A549 (cell line): Measurements from ENCODE around the gene CTCF. TPM values are rescaled to one million over a fixed set of nuclear protein-coding genes. Genes with fewer than 3 reads are reported as not detected.

Source experiments
- ATAC-seq, 2 experiments: fragments of 200-7000 bp in 1 of 2; fragments of >200 bp in 1 of 2; cut with Nextera tagmentation in 1 of 2; cut with Tn5 transposase in 1 of 2; 3 replicates each; pipeline versions ENCODE4 v1.8.0 to v1.9.1; 2018 to 2020; ENCODE audit warnings: mild to moderate bottlenecking in 1 of 2, moderate library complexity in 1 of 2
- CTCF ChIA-PET: fragments of 300-600 bp; sonication (Branson Sonifier 250); formaldehyde crosslinking; extraction: SDS; loops from one replicate; lab custom pipeline; 2021; ENCODE audit warnings: antibody characterized with exemption, inconsistent platforms; lab: Yijun Ruan, JAX
- POLR2A ChIA-PET: fragments of 350-600 bp; formaldehyde crosslinking; extraction: SDS; loops from one replicate; lab custom pipeline; 2021; ENCODE audit warnings: antibody characterized with exemption, inconsistent platforms; lab: Yijun Ruan, JAX
- DNase-seq, 2 experiments: peaks; one replicate each; pipeline versions ENCODE4 v3.0.0 to v3.0.0-alpha.2; 2011 to 2016; ENCODE audit warnings: low read depth in 1 of 2, low spot score in 1 of 2
- FAIRE-seq: peaks from 2 replicates; lab custom pipeline; 2011; peaks lifted over from hg19 to GRCh38; lab: Jason Lieb, UNC
- H3K27ac ChIP-seq, 2 experiments: fragments of >200 bp; sonication (Bioruptor Twin); formaldehyde crosslinking; 3 replicates each; pipeline ENCODE4 v1.5.1; 2016 to 2017
- H3K4me1 ChIP-seq: fragments of >200 bp; sonication (Bioruptor Twin); formaldehyde crosslinking; 3 replicates; pipeline ENCODE4 v1.6.1; 2016
- H3K4me2 ChIP-seq: fragments of >200 bp; sonication (Bioruptor Twin); formaldehyde crosslinking; 3 replicates; pipeline ENCODE4 v1.6.1; 2016
- H3K4me3 ChIP-seq: fragments of >200 bp; sonication (Bioruptor Twin); formaldehyde crosslinking; 3 replicates; pipeline ENCODE4 v1.5.1; 2016
- H3K9me3 ChIP-seq: fragments of >200 bp; sonication (Bioruptor Twin); formaldehyde crosslinking; 3 replicates; pipeline ENCODE4 v1.6.1; 2016
- CBX2 ChIP-seq: fragments of 200-600 bp; sonication (generic); IDR thresholded peaks from 2 replicates; pipeline ENCODE4 v1.6.1; 2016; ENCODE audit warnings: low read depth, mild to moderate bottlenecking, borderline replicate concordance
- CEBPB ChIP-seq, 2 experiments: fragments of >200 bp in 1 of 2; sonication (Bioruptor Twin) in 1 of 2; formaldehyde crosslinking in 1 of 2; IDR thresholded peaks; 2 replicates each; pipeline ENCODE4 v1.6.1; 2012 to 2016
- CHD2 ChIP-seq: fragments of 150-350 bp; IDR thresholded peaks from 2 replicates; pipeline ENCODE4 v1.6.1; 2014; ENCODE audit warnings: low read length; ENCODE audit not compliant: partially characterized antibody
- CHD4 ChIP-seq: fragments of 200-600 bp; sonication (generic); IDR thresholded peaks from 2 replicates; pipeline ENCODE4 v1.6.1; 2016; ENCODE audit warnings: antibody characterized with exemption, mild to moderate bottlenecking, borderline replicate concordance
- EP300 ChIP-seq, 2 experiments: fragments of >200 bp; sonication (Bioruptor Twin); formaldehyde crosslinking; IDR thresholded peaks; 2 replicates in 1 of 2; 3 replicates in 1 of 2; pipeline ENCODE4 v1.6.1; 2016 to 2017
- HOXA7 ChIP-seq: fragments of 250-450 bp; sonication (Bioruptor Pico); IDR thresholded peaks from 2 replicates; pipeline ENCODE4 v1.5.0; 2020; ENCODE audit warnings: mild to moderate bottlenecking, moderate library complexity
- JUNB ChIP-seq: fragments of >200 bp; sonication (Bioruptor Twin); formaldehyde crosslinking; IDR thresholded peaks from 2 replicates; pipeline ENCODE4 v1.6.1; 2016
- KDM5A ChIP-seq: fragments of 200-600 bp; sonication (generic); IDR thresholded peaks from 2 replicates; pipeline ENCODE4 v1.6.1; 2016; ENCODE audit warnings: antibody characterized with exemption, mild to moderate bottlenecking
- NFE2L2 ChIP-seq: fragments of 150-350 bp; conservative IDR thresholded peaks from 2 replicates; pipeline ENCODE4 v1.6.1; 2014; ENCODE audit warnings: low read length
- RCOR1 ChIP-seq: fragments of 150-350 bp; IDR thresholded peaks from 2 replicates; pipeline ENCODE4 v1.6.1; 2014; ENCODE audit warnings: antibody characterized with exemption, low read length, low read depth
- TP53 ChIP-seq: fragments of 250-450 bp; sonication (Bioruptor Pico); IDR thresholded peaks from 2 replicates; pipeline ENCODE4 v1.5.0; 2021; ENCODE audit warnings: mild to moderate bottlenecking, moderate library complexity
- ZC3H11A ChIP-seq: fragments of 450-650 bp; IDR thresholded peaks from 2 replicates; pipeline ENCODE4 v1.6.1; 2014; ENCODE audit warnings: antibody characterized with exemption, mild to moderate bottlenecking
- ZNF302 ChIP-seq: fragments of 250-450 bp; sonication (Bioruptor Pico); IDR thresholded peaks from 2 replicates; pipeline ENCODE4 v1.9.0; 2021; ENCODE audit warnings: inconsistent platforms, mild to moderate bottlenecking, moderate library complexity
- whole genome bisulfite sequencing: methylation state at CpG from one replicate; pipeline ENCODE4 v1.1.6; 2017; ENCODE audit errors: missing lambda C conversion rate; 5-methylcytosine and 5-hydroxymethylcytosine counted together
- polyA plus RNA-seq, 4 experiments: library from polyadenylated mRNA; depleted of rRNA in 3 of 4; stranded (reverse); fragments of >200 nt; fragmentation: RNase III in 1 of 4; extraction: RNeasy Plus Mini Kit Qiagen cat#74134 plus additional on column Dnase treatment in 1 of 4; gene quantifications; 2 replicates in 3 of 4; 3 replicates in 1 of 4; pipeline ENCODE4 v1.2.3, GENCODE V29; 2011 to 2017
- TF ChIP-seq, protein P1 (sequence below): IDR thresholded peaks from 2 replicates; pipeline ENCODE4 v1.6.1; 2012
- TF ChIP-seq, protein P2 (sequence below): IDR thresholded peaks from 2 replicates; pipeline ENCODE4 v1.6.1; 2012
- TF ChIP-seq, protein P3 (sequence below): fragments of 200-600 bp; sonication (generic); IDR thresholded peaks from 2 replicates; pipeline ENCODE4 v1.6.1; 2016; ENCODE audit warnings: antibody characterized with exemption, mild to moderate bottlenecking, moderate library complexity

Gene CTCF
- polyA plus RNA-seq, 2 of the 4 experiments (the other 2 are of a cell fraction) = 42.5 to 58.4 TPM

DNA sequence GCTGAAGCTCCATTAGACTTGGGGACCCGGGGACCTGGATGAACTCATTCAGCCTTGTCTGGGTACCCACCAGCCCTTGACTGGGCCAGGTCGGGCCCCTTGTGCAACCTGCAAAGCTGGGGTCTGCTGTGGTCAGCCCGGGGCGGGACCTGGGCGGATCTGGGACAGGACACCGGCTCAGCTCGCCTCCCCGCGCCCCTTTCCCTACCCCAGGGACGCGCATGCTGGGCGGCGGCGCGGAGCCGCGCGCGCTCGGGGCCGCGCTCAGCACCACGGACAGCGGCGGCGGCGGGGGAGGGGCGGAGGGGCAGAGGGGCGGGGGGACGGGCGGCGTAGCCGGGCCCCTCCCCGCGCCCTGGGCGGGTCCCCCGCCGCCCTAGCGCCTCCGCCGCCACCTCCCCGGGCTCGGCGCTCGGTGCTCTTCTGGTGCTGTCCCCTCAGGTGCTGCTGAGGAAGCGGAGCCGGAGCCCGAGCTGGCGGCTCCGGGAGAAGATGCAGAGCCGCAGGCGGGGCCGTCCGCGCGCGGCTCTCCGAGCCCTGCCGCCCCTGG lies 90.3 kb downstream of the CTCF start:
- ChIA-PET POLR2A (no interaction called here), CTCF (interaction anchor here (0.6 to 17.9 kb wide), 9 partner anchors 8 to 386 kb away, joined by 3 to 205 read pairs (median 5); partner anchors contain the start of gene CARMIL2)
- FAIRE-seq = no peak
- peak in 1 of 2 experiments; percentile 48 for DNase-seq
- Histone ChIP-seq H3K4me3 (peak overlapping the region; percentile 58), H3K4me1 (peaks cover 9% of the 10 kb centered on the region; the same call in 2 of the 3 replicates), H3K4me2 (peak overlapping the region; percentile 99), H3K9me3 (no peaks in the 10 kb centered on the region), H3K27ac (peak overlapping the region in 1 of 2 experiments; percentile 46; a peak in 4 of 6 replicates)
- TF ChIP-seq NFE2L2 = no peak
- TF ChIP-seq, protein P1, sequence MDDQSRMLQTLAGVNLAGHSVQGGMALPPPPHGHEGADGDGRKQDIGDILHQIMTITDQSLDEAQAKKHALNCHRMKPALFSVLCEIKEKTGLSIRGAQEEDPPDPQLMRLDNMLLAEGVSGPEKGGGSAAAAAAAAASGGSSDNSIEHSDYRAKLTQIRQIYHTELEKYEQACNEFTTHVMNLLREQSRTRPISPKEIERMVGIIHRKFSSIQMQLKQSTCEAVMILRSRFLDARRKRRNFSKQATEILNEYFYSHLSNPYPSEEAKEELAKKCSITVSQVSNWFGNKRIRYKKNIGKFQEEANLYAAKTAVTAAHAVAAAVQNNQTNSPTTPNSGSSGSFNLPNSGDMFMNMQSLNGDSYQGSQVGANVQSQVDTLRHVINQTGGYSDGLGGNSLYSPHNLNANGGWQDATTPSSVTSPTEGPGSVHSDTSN = no peak
- no peak for TF ChIP-seq HOXA7
- TF ChIP-seq, protein P2, sequence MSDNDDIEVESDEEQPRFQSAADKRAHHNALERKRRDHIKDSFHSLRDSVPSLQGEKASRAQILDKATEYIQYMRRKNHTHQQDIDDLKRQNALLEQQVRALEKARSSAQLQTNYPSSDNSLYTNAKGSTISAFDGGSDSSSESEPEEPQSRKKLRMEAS = no peak
- TF ChIP-seq JUNB = no peak
- TF ChIP-seq, protein P3, sequence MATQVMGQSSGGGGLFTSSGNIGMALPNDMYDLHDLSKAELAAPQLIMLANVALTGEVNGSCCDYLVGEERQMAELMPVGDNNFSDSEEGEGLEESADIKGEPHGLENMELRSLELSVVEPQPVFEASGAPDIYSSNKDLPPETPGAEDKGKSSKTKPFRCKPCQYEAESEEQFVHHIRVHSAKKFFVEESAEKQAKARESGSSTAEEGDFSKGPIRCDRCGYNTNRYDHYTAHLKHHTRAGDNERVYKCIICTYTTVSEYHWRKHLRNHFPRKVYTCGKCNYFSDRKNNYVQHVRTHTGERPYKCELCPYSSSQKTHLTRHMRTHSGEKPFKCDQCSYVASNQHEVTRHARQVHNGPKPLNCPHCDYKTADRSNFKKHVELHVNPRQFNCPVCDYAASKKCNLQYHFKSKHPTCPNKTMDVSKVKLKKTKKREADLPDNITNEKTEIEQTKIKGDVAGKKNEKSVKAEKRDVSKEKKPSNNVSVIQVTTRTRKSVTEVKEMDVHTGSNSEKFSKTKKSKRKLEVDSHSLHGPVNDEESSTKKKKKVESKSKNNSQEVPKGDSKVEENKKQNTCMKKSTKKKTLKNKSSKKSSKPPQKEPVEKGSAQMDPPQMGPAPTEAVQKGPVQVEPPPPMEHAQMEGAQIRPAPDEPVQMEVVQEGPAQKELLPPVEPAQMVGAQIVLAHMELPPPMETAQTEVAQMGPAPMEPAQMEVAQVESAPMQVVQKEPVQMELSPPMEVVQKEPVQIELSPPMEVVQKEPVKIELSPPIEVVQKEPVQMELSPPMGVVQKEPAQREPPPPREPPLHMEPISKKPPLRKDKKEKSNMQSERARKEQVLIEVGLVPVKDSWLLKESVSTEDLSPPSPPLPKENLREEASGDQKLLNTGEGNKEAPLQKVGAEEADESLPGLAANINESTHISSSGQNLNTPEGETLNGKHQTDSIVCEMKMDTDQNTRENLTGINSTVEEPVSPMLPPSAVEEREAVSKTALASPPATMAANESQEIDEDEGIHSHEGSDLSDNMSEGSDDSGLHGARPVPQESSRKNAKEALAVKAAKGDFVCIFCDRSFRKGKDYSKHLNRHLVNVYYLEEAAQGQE = peak; percentile 83
- no peak for TF ChIP-seq CHD2
- 22% methylated on average over 10 of the region's 59 CpGs for WGBS
- peak; percentile 3 to 7; a peak in 3 of 6 replicates for ATAC-seq

DNA sequence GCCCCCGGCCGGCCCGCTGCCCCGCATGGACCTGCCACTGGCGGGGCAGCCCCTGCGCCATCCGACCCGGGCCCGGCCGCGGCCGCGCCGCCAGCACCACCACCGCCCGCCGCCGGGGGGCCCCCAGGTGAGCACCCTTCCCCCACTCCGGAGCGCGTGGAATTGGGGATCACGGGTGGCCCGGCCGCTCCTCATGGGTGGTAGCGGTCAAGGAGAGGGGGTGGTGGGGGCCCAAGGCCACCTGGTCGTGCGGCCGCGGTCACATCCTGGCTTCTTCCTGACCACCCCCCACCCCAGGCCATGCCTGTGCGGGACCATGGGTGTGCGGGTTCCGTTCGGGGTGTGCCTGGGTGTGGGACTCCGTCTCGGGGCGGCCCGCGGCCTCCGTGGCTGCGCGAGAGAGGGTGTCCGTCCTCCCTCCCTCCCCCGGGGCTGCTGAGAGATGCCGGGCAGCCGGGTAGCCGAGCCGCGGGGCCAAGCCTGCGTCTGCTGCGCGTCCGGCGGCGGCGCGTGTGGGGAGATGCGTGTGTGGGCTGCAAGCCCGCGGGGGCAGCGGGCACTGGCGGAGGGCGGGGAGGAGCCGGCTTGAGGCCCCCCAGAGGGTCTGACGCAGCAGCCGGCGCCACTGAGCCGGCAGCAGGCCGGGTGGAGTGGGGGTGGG lies 90.9 kb downstream of the CTCF start:
- peaks cover 9% of the 10 kb centered on the region; the same call in 2 of the 3 replicates for H3K4me1 ChIP-seq
- peak overlapping the region; percentile 58 for H3K4me3 ChIP-seq
- ChIA-PET POLR2A (no interaction called here), CTCF (interaction anchor here (0.6 to 17.9 kb wide), 7 partner anchors 9 to 386 kb away, joined by 3 to 205 read pairs (median 5); partner anchors contain the start of gene CARMIL2)
- no peaks in the 10 kb centered on the region for H3K9me3 ChIP-seq
- no peak for FAIRE-seq
- TF ChIP-seq TP53 (CRISPR knock-in tag) = no peak
- TF ChIP-seq CHD4 = no peak
- no peak for TF ChIP-seq ZC3H11A
- TF ChIP-seq EP300 (IDR thresholded peaks at IDR 0.05) = no peak
- TF ChIP-seq CBX2 = no peak
- no peak for TF ChIP-seq KDM5A
- no peak for TF ChIP-seq ZNF302 (CRISPR knock-in tag)
- TF ChIP-seq CEBPB (IDR thresholded peaks at IDR 0.05) = no peak
- no peak for TF ChIP-seq RCOR1
- H3K4me2 ChIP-seq = peak overlapping the region; percentile 99
- ATAC-seq = peak; percentile 29 to 36; a peak in 3 of 6 replicates
- 0% methylated on average over 5 of the region's 68 CpGs for WGBS
- peak overlapping the region in 1 of 2 experiments; percentile 46; a peak in 4 of 6 replicates for H3K27ac ChIP-seq
- DNase-seq = no peak
